Purkinje cell (primary cell): ENCODE data around the gene GSPT1. TPM values are rescaled to one million over a fixed set of nuclear protein-coding genes. Genes with fewer than 3 reads are reported as not detected.

ENCODE experiments used
- polyA plus RNA-seq: library from polyadenylated mRNA; unstranded; fragments of >200 nt; fragmentation: Nextera tagmentation; gene quantifications from 2 replicates; pipeline ENCODE4 v1.2.1, GENCODE V29; 2014

Gene GSPT1
- 28.7 and 47.3 TPM in 2 replicates for polyA plus RNA-seq

GRCh38 chr16:11915644-11916523 is at the start of gene GSPT1:
Gene GSPT1, minus strand, starts transcription at chr16:11915956. Its CDS starts 236 bp downstream, at chr16:11915720.

DNA sequence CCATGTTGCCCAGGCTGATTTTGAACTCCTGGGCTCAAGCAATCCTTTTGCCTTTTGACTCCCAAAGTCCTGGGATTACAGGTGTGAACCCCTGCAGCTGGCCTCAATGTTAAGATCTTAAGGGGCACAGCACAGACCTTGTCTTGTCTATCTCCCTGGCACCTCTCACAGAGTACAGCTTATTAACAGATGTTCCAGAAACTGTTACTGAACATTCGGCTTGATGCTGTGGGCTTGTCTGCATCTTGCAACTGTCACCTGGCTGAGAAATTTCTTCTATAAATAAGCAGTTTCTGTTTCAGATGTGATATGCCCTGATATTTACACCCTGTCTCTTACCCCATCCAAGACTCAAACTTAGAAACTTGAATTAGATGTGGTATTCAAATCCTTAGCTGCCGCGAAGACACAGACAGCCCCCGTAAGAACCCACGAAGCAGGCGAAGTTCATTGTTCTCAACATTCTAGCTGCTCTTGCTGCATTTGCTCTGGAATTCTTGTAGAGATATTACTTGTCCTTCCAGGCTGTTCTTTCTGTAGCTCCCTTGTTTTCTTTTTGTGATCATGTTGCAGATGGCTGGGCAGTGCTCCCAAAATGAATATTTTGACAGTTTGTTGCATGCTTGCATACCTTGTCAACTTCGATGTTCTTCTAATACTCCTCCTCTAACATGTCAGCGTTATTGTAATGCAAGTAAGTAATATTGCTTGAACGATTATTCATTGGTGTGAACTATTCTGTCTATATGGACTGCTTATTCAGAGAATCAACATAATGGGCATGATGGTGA is 49.2 kb upstream of the GSPT1 start, which contains the start of gene TNFRSF17:
TNFRSF17 (plus strand) TSS at position 450 of the 791 bp plus-strand sequence; CDS start at position 565, 115 bp downstream.

DNA sequence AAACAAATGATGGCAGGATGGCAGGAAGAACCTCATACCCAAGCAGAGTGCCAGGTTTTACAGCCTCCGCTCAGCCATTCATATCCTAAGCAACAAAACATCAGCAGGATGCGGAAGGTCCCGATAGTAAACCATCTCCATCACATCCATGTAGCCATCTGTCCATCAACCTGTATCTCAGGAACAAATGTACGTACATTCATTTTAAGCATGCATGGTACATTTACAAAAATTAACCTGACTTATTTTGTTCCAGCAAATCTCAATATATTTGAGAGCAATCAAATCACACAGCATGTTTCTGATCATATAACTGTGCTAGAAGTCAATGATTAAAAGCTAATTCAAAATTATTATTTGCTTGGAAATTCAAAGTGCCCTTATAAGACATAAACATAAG is 26.2 kb upstream of the GSPT1 start, which contains the start of gene NPIPB2:
NPIPB2 (minus strand) TSS at position 101 of the 400 bp plus-strand sequence; CDS start at position 101, 0 bp downstream.

DNA sequence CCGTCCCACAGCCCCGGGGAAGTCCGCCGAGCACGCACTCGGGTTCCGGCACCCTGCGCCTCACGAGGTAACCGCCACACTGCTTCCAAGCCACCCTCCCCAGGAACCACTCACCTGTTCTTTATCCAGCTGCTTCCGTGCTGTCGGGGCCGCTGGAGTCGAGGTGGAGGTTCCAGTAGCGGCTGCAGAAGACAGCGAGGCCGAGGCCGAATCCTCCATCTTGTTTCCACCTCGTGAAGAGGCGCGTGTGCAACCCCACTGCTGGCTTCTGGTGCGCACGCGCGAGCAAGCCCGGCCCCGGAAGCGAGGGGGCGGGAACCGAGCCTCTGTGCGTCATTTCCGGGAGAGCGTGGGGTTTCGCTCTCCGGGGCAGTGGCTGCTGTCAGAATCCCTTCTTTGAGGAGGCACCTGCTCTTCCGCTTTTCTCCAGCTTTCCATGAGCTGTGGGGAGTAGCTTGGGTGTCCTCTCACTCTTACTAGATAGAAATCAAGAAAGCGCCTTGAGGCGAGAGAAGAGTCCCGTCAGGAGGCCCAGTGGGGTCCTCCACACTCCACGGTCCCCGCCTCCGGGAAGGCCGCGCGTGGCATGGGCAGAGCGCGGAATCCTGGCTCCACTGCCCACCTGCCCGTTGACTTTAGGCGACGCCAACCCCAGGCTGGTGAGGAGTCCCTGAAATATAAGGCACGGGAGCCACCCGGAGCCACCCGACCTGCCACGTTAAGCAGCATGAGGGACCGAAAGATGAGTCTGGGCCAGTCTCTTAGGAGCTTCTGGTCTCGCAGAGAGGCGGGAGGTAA is 64.3 kb downstream of the GSPT1 start, which contains the start of gene RSL1D1:
RSL1D1 (minus strand) TSS at position 249 of the 798 bp plus-strand sequence; CDS start at position 219, 30 bp downstream.

Other genes starting within 250 kb of the GSPT1 start
- 9.3 and 11.7 TPM in 2 replicates for gene SNN, start 247.5 kb downstream of the GSPT1 start, polyA plus RNA-seq
- gene TXNDC11, start 173.1 kb downstream of the GSPT1 start, polyA plus RNA-seq: 10.8 and 14.6 TPM in 2 replicates
- gene ZC3H7A, start 118.7 kb downstream of the GSPT1 start, polyA plus RNA-seq: 64.2 and 89.5 TPM in 2 replicates
- gene RSL1D1, start 64.4 kb downstream of the GSPT1 start, polyA plus RNA-seq: 147 and 245 TPM in 2 replicates
- 0.29 TPM in 1 of 2 replicates, not detected in the other for gene NPIPB2, start 26.1 kb upstream of the GSPT1 start, polyA plus RNA-seq
- gene TNFRSF17, start 49.3 kb upstream of the GSPT1 start, polyA plus RNA-seq: 6.6 and 15.0 TPM in 2 replicates
- gene SNX29, start 60.8 kb upstream of the GSPT1 start, polyA plus RNA-seq: 29.2 and 38.3 TPM in 2 replicates